ENCODE data around the gene NXPH3.

The NXPH3 gene

GRCh38 chr17:49580055-49580721, 4.5 kb downstream of the NXPH3 start:
- Histone ChIP-seq H3K27ac (ENCODE audit: low read length) (no peak overlapping the region), H4K20me1 (ENCODE audit: insufficient read depth, low read length) (no peaks in the 10 kb centered on the region), H3K4me1 (ENCODE audit: low read length) (no peaks in the 10 kb centered on the region), H3K36me3 (replicated peaks; ENCODE audit: insufficient read depth, low read length) (no peaks in the 10 kb centered on the region), H3K79me2 (ENCODE audit: low read length) (no peaks in the 10 kb centered on the region), H3K9me2 (replicated peaks; ENCODE audit: insufficient read depth, low read length) (no peaks in the 10 kb centered on the region), H3K4me3 (ENCODE audit: low read length) (no peak overlapping the region), H3K4me2 (ENCODE audit: low read depth, low read length) (no peak overlapping the region), H3F3A (ENCODE audit: insufficient read depth, low read length) (no peaks in the 10 kb centered on the region; the same call in 1 of the 2 replicates), H2AFZ (ENCODE audit: low read length) (no peak overlapping the region), H3K9ac (ENCODE audit: low read length) (no peak overlapping the region), H3K9me3 (replicated peaks; ENCODE audit: insufficient read depth, low read length) (no peaks in the 10 kb centered on the region), H3K27me3 (replicated peaks; ENCODE audit: insufficient read depth, low read length) (peaks cover 25% of the 10 kb centered on the region)
- no peak for DNase-seq
- TF ChIP-seq EZH2 (optimal IDR thresholded peaks at IDR 0.05; ENCODE audit: low read depth, low read length), result no peak
- no peak for TF ChIP-seq CTCF (IDR thresholded peaks at IDR 0.05; ENCODE audit: low read length)
- TF ChIP-seq EZH2phosphoT487 (IDR thresholded peaks at IDR 0.05; ENCODE audit: low read length), result no peak

- Histone ChIP-seq H3K4me3 (ENCODE audit: low read length) (no peak overlapping the region), H4K20me1 (ENCODE audit: insufficient read depth, low read length) (no peaks in the 10 kb centered on the region), H3K4me2 (ENCODE audit: low read depth, low read length) (no peak overlapping the region), H2AFZ (ENCODE audit: low read length) (no peak overlapping the region), H3K79me2 (ENCODE audit: low read length) (no peaks in the 10 kb centered on the region), H3F3A (ENCODE audit: insufficient read depth, low read length) (no peaks in the 10 kb centered on the region; the same call in 1 of the 2 replicates), H3K9me3 (replicated peaks; ENCODE audit: insufficient read depth, low read length) (no peaks in the 10 kb centered on the region), H3K36me3 (replicated peaks; ENCODE audit: insufficient read depth, low read length) (no peaks in the 10 kb centered on the region), H3K27ac (ENCODE audit: low read length) (no peak overlapping the region), H3K9me2 (replicated peaks; ENCODE audit: insufficient read depth, low read length) (no peaks in the 10 kb centered on the region), H3K4me1 (ENCODE audit: low read length) (no peaks in the 10 kb centered on the region), H3K9ac (ENCODE audit: low read length) (no peak overlapping the region), H3K27me3 (replicated peaks; ENCODE audit: insufficient read depth, low read length) (peaks cover 20% of the 10 kb centered on the region)
- TF ChIP-seq EZH2phosphoT487 (IDR thresholded peaks at IDR 0.05; ENCODE audit: low read length), result no peak
- no peak for TF ChIP-seq CTCF (IDR thresholded peaks at IDR 0.05; ENCODE audit: low read length)
- TF ChIP-seq EZH2 (optimal IDR thresholded peaks at IDR 0.05; ENCODE audit: low read depth, low read length), result no peak
- no peak for DNase-seq
Observed at GRCh38 chr17:49580981-49581647, 5.4 kb downstream of the NXPH3 start.

GRCh38 chr17:49581648-49581998, 6.0 kb downstream of the NXPH3 start:
- H3K4me1 ChIP-seq (ENCODE audit: low read length), result no peaks in the 10 kb centered on the region
- no peak overlapping the region for H2AFZ ChIP-seq (ENCODE audit: low read length)
- no peak for TF ChIP-seq EZH2phosphoT487 (IDR thresholded peaks at IDR 0.05; ENCODE audit: low read length)
- no peak for TF ChIP-seq EZH2 (optimal IDR thresholded peaks at IDR 0.05; ENCODE audit: low read depth, low read length)
- no peak for TF ChIP-seq CTCF (IDR thresholded peaks at IDR 0.05; ENCODE audit: low read length)
- H4K20me1 ChIP-seq (ENCODE audit: insufficient read depth, low read length), result no peaks in the 10 kb centered on the region
- DNase-seq, result no peak
- H3K36me3 ChIP-seq (replicated peaks; ENCODE audit: insufficient read depth, low read length), result no peaks in the 10 kb centered on the region
- no peak overlapping the region for H3K9ac ChIP-seq (ENCODE audit: low read length)
- H3K9me2 ChIP-seq (replicated peaks; ENCODE audit: insufficient read depth, low read length), result no peaks in the 10 kb centered on the region
- peaks cover 15% of the 10 kb centered on the region for H3K27me3 ChIP-seq (replicated peaks; ENCODE audit: insufficient read depth, low read length)
- H3K4me3 ChIP-seq (ENCODE audit: low read length), result no peak overlapping the region
- H3K9me3 ChIP-seq (replicated peaks; ENCODE audit: insufficient read depth, low read length), result no peaks in the 10 kb centered on the region
- H3K27ac ChIP-seq (ENCODE audit: low read length), result no peak overlapping the region
- H3K79me2 ChIP-seq (ENCODE audit: low read length), result no peaks in the 10 kb centered on the region
- H3F3A ChIP-seq (ENCODE audit: insufficient read depth, low read length), result no peaks in the 10 kb centered on the region; the same call in 1 of the 2 replicates
- no peak overlapping the region for H3K4me2 ChIP-seq (ENCODE audit: low read depth, low read length)
